Mesothelial cell of epicardium (in vitro differentiated cells): Measurements from ENCODE around the gene NDRG2. TPM values are rescaled to one million over a fixed set of nuclear protein-coding genes. Genes with fewer than 3 reads are reported as not detected.

ENCODE experiments used
- DNase-seq, 2 experiments: peaks; one replicate each; pipeline ENCODE4 v3.0.0; 2021; ENCODE audit warnings: low spot score in 2 of 2; ENCODE audit not compliant: unreplicated experiment in 2 of 2
- H3K27ac Mint-ChIP-seq: 2 replicates; pipeline ENCODE4 v1.8.0; 2021; ENCODE audit warnings: mixed read lengths
- H3K27me3 Mint-ChIP-seq: 2 replicates; pipeline ENCODE4 v1.8.0; 2021; ENCODE audit warnings: low read depth, mixed read lengths
- H3K36me3 Mint-ChIP-seq: 2 replicates; pipeline ENCODE4 v1.8.0; 2021; ENCODE audit warnings: mixed read lengths
- H3K4me1 Mint-ChIP-seq: 2 replicates; pipeline ENCODE4 v1.8.0; 2021; ENCODE audit warnings: mixed read lengths
- H3K4me3 Mint-ChIP-seq: 2 replicates; pipeline ENCODE4 v1.8.0; 2021; ENCODE audit warnings: mild to moderate bottlenecking, moderate library complexity, mixed read lengths
- H3K9me3 Mint-ChIP-seq: 2 replicates; pipeline ENCODE4 v1.8.0; 2021; ENCODE audit warnings: mixed read lengths
- CTCF ChIP-seq: fragments of 200-600 bp; sonication (generic); IDR thresholded peaks from one replicate; pipeline ENCODE4 v1.5.0; 2021; ENCODE audit warnings: antibody characterized with exemption; ENCODE audit not compliant: unreplicated experiment
- total RNA-seq: library from RNA; stranded (reverse); gene quantifications from 3 replicates; pipeline ENCODE4 v1.2.1, GENCODE V29; 2021

Gene NDRG2
- total RNA-seq: 104 to 105 TPM (median 104 TPM) in 3 replicates

- no peaks in the 10 kb centered on the region for H3K9me3 Mint-ChIP-seq
- peak within 1 kb of the TSS; percentile 90 for H3K4me3 Mint-ChIP-seq
- H3K27me3 Mint-ChIP-seq: no peaks in the 10 kb centered on the region
- DNase-seq: peak; percentile 74 to 84
- H3K27ac Mint-ChIP-seq: peak within 1 kb of the TSS; percentile 94
- peak; percentile 13 for TF ChIP-seq CTCF
- peaks cover 48% of the 10 kb centered on the region for H3K4me1 Mint-ChIP-seq
- H3K36me3 Mint-ChIP-seq: peaks cover 16% of the 10 kb centered on the region
These were observed at the start of gene NDRG2 for GRCh38 chr14:21024585-21025370. Gene NDRG2, minus strand, starts transcription at chr14:21025061. Its CDS starts 1,746 bp downstream, at chr14:21023315.

DNA sequence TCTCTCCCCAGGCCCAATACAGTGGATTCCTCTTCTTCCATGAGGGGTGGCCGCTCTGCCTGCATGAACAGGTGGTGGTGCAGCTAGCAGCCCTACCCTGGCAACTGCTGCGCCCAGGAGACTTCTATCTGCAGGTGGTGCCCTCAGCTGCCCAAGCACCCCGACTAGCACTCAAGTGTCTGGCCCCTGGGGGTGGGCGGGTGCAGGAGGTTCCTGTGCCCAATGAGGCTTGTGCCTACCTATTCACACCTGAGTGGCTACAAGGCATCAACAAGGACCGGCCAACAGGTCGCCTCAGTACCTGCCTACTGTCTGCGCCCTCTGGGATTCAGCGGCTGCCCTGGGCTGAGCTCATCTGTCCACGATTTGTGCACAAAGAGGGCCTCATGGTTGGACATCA lies 49.1 kb upstream of the NDRG2 start:
- Mint-ChIP-seq H3K4me3 (no peak overlapping the region), H3K27me3 (peaks cover 2% of the 10 kb centered on the region), H3K27ac (no peak overlapping the region), H3K4me1 (peaks cover 24% of the 10 kb centered on the region), H3K9me3 (no peaks in the 10 kb centered on the region), H3K36me3 (peaks cover 26% of the 10 kb centered on the region)
- no peak for DNase-seq
- TF ChIP-seq CTCF: no peak

GRCh38 chr14:21072781-21073339 lies 48.0 kb upstream of the NDRG2 start:
- no peaks in the 10 kb centered on the region for H3K9me3 Mint-ChIP-seq
- H3K4me3 Mint-ChIP-seq: peak overlapping the region; percentile 87

GRCh38 chr14:21072031-21072473 lies 47.2 kb upstream of the NDRG2 start:
- Mint-ChIP-seq H3K36me3 (peaks cover 19% of the 10 kb centered on the region), H3K4me1 (peaks cover 31% of the 10 kb centered on the region), H3K4me3 (peak overlapping the region; percentile 87), H3K9me3 (no peaks in the 10 kb centered on the region), H3K27me3 (peaks cover 7% of the 10 kb centered on the region), H3K27ac (peak overlapping the region; percentile 93)
- DNase-seq: no peak
- TF ChIP-seq CTCF: no peak

More at GRCh38 chr14:21072781-21073339, 48.0 kb upstream of the NDRG2 start:
- Mint-ChIP-seq H3K27ac (peak overlapping the region; percentile 93), H3K4me1 (peaks cover 31% of the 10 kb centered on the region), H3K36me3 (peaks cover 26% of the 10 kb centered on the region), H3K27me3 (peaks cover 7% of the 10 kb centered on the region)
- no peak for TF ChIP-seq CTCF
- no peak for DNase-seq

DNA sequence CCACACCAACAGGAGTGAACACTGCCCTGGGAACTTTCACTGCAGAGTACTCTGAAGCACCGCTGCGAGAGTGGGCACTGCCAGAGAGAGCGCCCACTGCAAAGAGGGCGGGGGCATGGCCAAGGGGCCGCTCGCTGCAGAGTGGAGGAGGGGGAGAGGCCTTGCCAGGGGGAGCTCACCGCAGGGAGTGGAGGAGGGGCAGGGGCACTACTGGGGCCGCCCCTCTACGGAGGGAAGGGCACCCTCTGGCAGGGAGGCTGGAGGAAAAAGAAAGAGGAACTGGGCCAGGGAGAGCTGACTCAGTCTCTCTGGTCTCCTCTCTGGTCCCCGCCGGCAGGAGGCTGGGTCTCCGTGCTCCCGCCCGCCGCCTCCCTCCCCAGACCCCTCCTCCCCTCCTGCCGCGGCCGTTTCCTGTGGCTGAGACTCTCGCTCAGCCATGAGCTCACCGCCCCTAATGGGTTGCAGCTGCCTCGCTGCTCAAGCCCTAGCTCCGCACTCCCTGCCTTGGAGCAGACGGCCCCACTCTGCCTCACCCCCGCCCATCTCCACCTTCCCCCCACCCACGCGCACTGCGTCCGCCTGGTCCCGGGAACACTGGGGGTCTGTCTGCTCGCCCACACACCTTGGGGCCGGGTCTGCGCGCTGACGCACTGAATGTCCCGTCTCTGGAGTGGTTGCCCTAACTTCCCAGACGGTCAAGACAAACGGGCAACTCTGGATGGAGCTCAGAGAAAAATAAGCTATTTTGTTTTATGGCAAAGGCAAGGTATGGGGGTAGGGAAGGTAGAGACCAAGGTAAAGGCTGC lies 46.6 kb upstream of the NDRG2 start:
- Mint-ChIP-seq H3K4me1 (peaks cover 31% of the 10 kb centered on the region), H3K9me3 (no peaks in the 10 kb centered on the region), H3K27ac (peak overlapping the region; percentile 93), H3K27me3 (peaks cover 7% of the 10 kb centered on the region), H3K4me3 (peak overlapping the region; percentile 87), H3K36me3 (peaks cover 15% of the 10 kb centered on the region)
- peak; percentile 75 to 81 for DNase-seq
- no peak for TF ChIP-seq CTCF
